Measurements from ENCODE around the gene HOTAIR. TPM values are rescaled to one million over a fixed set of nuclear protein-coding genes. Genes with fewer than 3 reads are reported as not detected.

The HOTAIR gene
- polyA plus RNA-seq, 1 experiment = not detected

GRCh38 chr12:53927220-53928029, 47.3 kb downstream of the HOTAIR start:
- ChIA-PET CTCF (no interaction called here), POLR2A (no interaction called here)
- Histone ChIP-seq H3K9me3 (ENCODE audit: control insufficient read depth, insufficient read depth, low read length) (peaks cover 2% of the 10 kb centered on the region; the same call in 1 of the 2 replicates), H3K27ac (ENCODE audit: low read depth, low read length) (no peak overlapping the region), H3K4me3 (ENCODE audit: low read depth, low read length) (no peak overlapping the region), H3K27me3 (ENCODE audit: control insufficient read depth, insufficient read depth, low read length) (peaks cover 82% of the 10 kb centered on the region)
- no peak for TF ChIP-seq CTCF (IDR thresholded peaks at IDR 0.05; ENCODE audit: low read depth, low read length)
- DNase-seq (ENCODE audit: low read depth, low spot score) = no peak

- no peak for DNase-seq (ENCODE audit: low read depth, low spot score)
- Histone ChIP-seq H3K27ac (ENCODE audit: low read depth, low read length) (no peak overlapping the region), H3K27me3 (ENCODE audit: control insufficient read depth, insufficient read depth, low read length) (peaks cover 64% of the 10 kb centered on the region), H3K9me3 (ENCODE audit: control insufficient read depth, insufficient read depth, low read length) (peaks cover 2% of the 10 kb centered on the region; the same call in 1 of the 2 replicates), H3K4me3 (ENCODE audit: low read depth, low read length) (no peak overlapping the region)
- ChIA-PET POLR2A (no interaction called here), CTCF (no interaction called here)
- TF ChIP-seq CTCF (IDR thresholded peaks at IDR 0.05; ENCODE audit: low read depth, low read length) = no peak
Observed at GRCh38 chr12:53924521-53925405, 50.0 kb downstream of the HOTAIR start.

GRCh38 chr12:53916788-53917655, 57.7 kb downstream of the HOTAIR start:
- H3K9me3 ChIP-seq (ENCODE audit: control insufficient read depth, insufficient read depth, low read length) = no peaks in the 10 kb centered on the region
- no peak for DNase-seq (ENCODE audit: low read depth, low spot score)
- no peak overlapping the region for H3K27ac ChIP-seq (ENCODE audit: low read depth, low read length)
- no peak overlapping the region for H3K4me3 ChIP-seq (ENCODE audit: low read depth, low read length)
- TF ChIP-seq CTCF (IDR thresholded peaks at IDR 0.05; ENCODE audit: low read depth, low read length) = no peak
- ChIA-PET CTCF (no interaction called here), POLR2A (no interaction called here)
- peaks cover 12% of the 10 kb centered on the region for H3K27me3 ChIP-seq (ENCODE audit: control insufficient read depth, insufficient read depth, low read length)

Small RNAs within 50 kb of the gene (small RNA-seq; reads per million reads assigned to genes)
- gene AC012531.3 (ENCODE audit: insufficient read length, low read depth) (not detected), gene AC012531.4 (ENCODE audit: insufficient read length, low read depth) (not detected), gene MIR196A2 (ENCODE audit: insufficient read length, low read depth) (not detected), gene RF01905 (ENCODE audit: insufficient read length, low read depth) (not detected), gene RF01906 (ENCODE audit: insufficient read length, low read depth) (not detected)

Other genes starting within 250 kb of the HOTAIR start
- gene CALCOCO1, start 247.5 kb downstream of the HOTAIR start, polyA plus RNA-seq (2011; rRNA removed) = 124 and 128 TPM in 2 replicates
- gene CISTR, start 223.0 kb downstream of the HOTAIR start, polyA plus RNA-seq (2011; rRNA removed) = not detected in 2 replicates
- gene HOXC13, start 36.1 kb downstream of the HOTAIR start, polyA plus RNA-seq (2011; rRNA removed) = not detected in 2 replicates
- not detected in 2 replicates for gene HOXC12, start 20.1 kb downstream of the HOTAIR start, polyA plus RNA-seq (2011; rRNA removed)
- not detected in 2 replicates for gene HOXC11, start 1.8 kb downstream of the HOTAIR start, polyA plus RNA-seq (2011; rRNA removed)
- not detected in 2 replicates for gene HOXC10, start 10.2 kb upstream of the HOTAIR start, polyA plus RNA-seq (2011; rRNA removed)
- not detected in 2 replicates for gene HOXC9, start 25.2 kb upstream of the HOTAIR start, polyA plus RNA-seq (2011; rRNA removed)
- 0.05 TPM in 2 replicates for gene HOXC8, start 34.0 kb upstream of the HOTAIR start, polyA plus RNA-seq (2011; rRNA removed)
- 0.02 TPM in 1 of 2 replicates, not detected in the other for gene HOXC6, start 53.5 kb upstream of the HOTAIR start, polyA plus RNA-seq (2011; rRNA removed)
- not detected in 2 replicates for gene HOXC5, start 58.1 kb upstream of the HOTAIR start, polyA plus RNA-seq (2011; rRNA removed)
- 0.05 TPM in 1 of 2 replicates, not detected in the other for gene HOXC4, start 78.9 kb upstream of the HOTAIR start, polyA plus RNA-seq (2011; rRNA removed)
- gene SMUG1, start 214.0 kb upstream of the HOTAIR start, polyA plus RNA-seq (2011; rRNA removed) = 26.9 and 31.5 TPM in 2 replicates

All from AG04450 (cell line).